IMR-90 (cell line): ENCODE results near the gene NLGN1. TPM values are rescaled to one million over a fixed set of nuclear protein-coding genes. Genes with fewer than 3 reads are reported as not detected.
A peak's percentile ranks its signal among the peaks of the same experiment; 100 is the strongest.

Experiments
- ATAC-seq: fragments of 200-7000 bp; cut with Tn5 transposase; 2 replicates; pipeline ENCODE4 v1.9.1; 2020; ENCODE audit warnings: low read depth, mild to moderate bottlenecking, moderate library complexity
- BruUV-seq: library from RNA; stranded (reverse); fragments of 400-500 nt; replicated peaks from 2 replicates; lab custom pipeline; 2021; lab: Mats Ljungman, UMichigan
- CTCF ChIA-PET: fragments of 300-600 bp; formaldehyde crosslinking; extraction: SDS; loops from one replicate; lab custom pipeline; 2021; ENCODE audit warnings: antibody characterized with exemption; lab: Yijun Ruan, JAX
- POLR2A ChIA-PET: fragments of 300-600 bp; sonication (Branson Sonifier 250); formaldehyde crosslinking; loops from one replicate; lab custom pipeline; 2022; ENCODE audit warnings: antibody characterized with exemption; ENCODE audit not compliant: unreplicated experiment; lab: Charles Lee
- DNase-seq: peaks from one replicate; pipeline ENCODE4 v3.0.0; 2013
- H2AFZ ChIP-seq: replicated peaks from 2 replicates; pipeline ENCODE3; 2013; ENCODE audit warnings: low read length, mild to moderate bottlenecking; ENCODE audit not compliant: poor library complexity
- H2AK5ac ChIP-seq: 2 replicates; pipeline ENCODE4 v1.6.1; 2013; ENCODE audit warnings: low read depth, low read length, inconsistent platforms
- H2AK9ac ChIP-seq: replicated peaks from 2 replicates; pipeline ENCODE3; 2013; ENCODE audit warnings: mild to moderate bottlenecking, low read depth, low read length, moderate library complexity; ENCODE audit not compliant: poor library complexity
- H2BK120ac ChIP-seq: 2 replicates; pipeline ENCODE4 v1.6.1; 2013; ENCODE audit warnings: low read depth, low read length, inconsistent platforms
- H2BK15ac ChIP-seq: 3 replicates; pipeline ENCODE4 v1.6.1; 2013; ENCODE audit warnings: low read depth, low read length, inconsistent platforms
- H2BK20ac ChIP-seq: 2 replicates; pipeline ENCODE4 v1.6.1; 2013; ENCODE audit warnings: low read depth, mild to moderate bottlenecking, inconsistent platforms, low read length, moderate library complexity
- H2BK5ac ChIP-seq: 2 replicates; pipeline ENCODE4 v1.6.1; 2013; ENCODE audit warnings: mild to moderate bottlenecking, low read depth, low read length, inconsistent platforms; ENCODE audit not compliant: poor library complexity, severe bottlenecking
- H3K14ac ChIP-seq: replicated peaks from 2 replicates; pipeline ENCODE4 v1.6.1; 2013; ENCODE audit warnings: low read depth, low read length, inconsistent platforms
- H3K18ac ChIP-seq: 2 replicates; pipeline ENCODE4 v1.6.1; 2013; ENCODE audit warnings: low read depth, low read length, control low read depth
- H3K23ac ChIP-seq: 2 replicates; pipeline ENCODE4 v1.6.1; 2013; ENCODE audit warnings: low read depth, low read length, inconsistent platforms
- H3K27ac ChIP-seq: 2 replicates; pipeline ENCODE4 v1.5.1; 2013; ENCODE audit warnings: mild to moderate bottlenecking, control low read depth, low read length; ENCODE audit not compliant: insufficient read depth
- H3K27me3 ChIP-seq: 2 replicates; pipeline ENCODE4 v1.6.1; 2013; ENCODE audit warnings: low read length; ENCODE audit not compliant: control insufficient read depth, insufficient read depth
- H3K36me3 ChIP-seq: 2 replicates; pipeline ENCODE4 v1.6.1; 2013; ENCODE audit warnings: low read length, mixed read lengths; ENCODE audit not compliant: control insufficient read depth, insufficient read depth
- H3K4ac ChIP-seq: 2 replicates; pipeline ENCODE4 v1.6.1; 2013; ENCODE audit warnings: low read depth, low read length, inconsistent platforms
- H3K4me1 ChIP-seq: 2 replicates; pipeline ENCODE4 v1.6.1; 2013; ENCODE audit warnings: low read length, mixed read lengths; ENCODE audit not compliant: control insufficient read depth, insufficient read depth
- H3K4me2 ChIP-seq: 2 replicates; pipeline ENCODE4 v1.6.1; 2013; ENCODE audit warnings: low read depth, mild to moderate bottlenecking, control low read depth, low read length, moderate library complexity
- H3K4me3 ChIP-seq: 2 replicates; pipeline ENCODE4 v1.5.1; 2013; ENCODE audit warnings: low read depth, mild to moderate bottlenecking, control low read depth, low read length, moderate library complexity; ENCODE audit not compliant: insufficient read depth
- H3K56ac ChIP-seq: 2 replicates; pipeline ENCODE4 v1.6.1; 2013; ENCODE audit warnings: low read length, inconsistent platforms; ENCODE audit not compliant: insufficient read depth; ENCODE audit errors: extremely low read depth
- H3K79me1 ChIP-seq, 2 experiments: 2 replicates each; pipeline ENCODE4 v1.6.1; 2013; ENCODE audit warnings: low read length in 2 of 2, inconsistent platforms in 1 of 2, low read depth in 1 of 2
- H3K9ac ChIP-seq: 2 replicates; pipeline ENCODE4 v1.6.1; 2013; ENCODE audit warnings: low read depth, low read length, control low read depth
- H3K9me1 ChIP-seq: 2 replicates; pipeline ENCODE4 v1.6.1; 2013; ENCODE audit warnings: low read length, inconsistent platforms; ENCODE audit not compliant: insufficient read depth
- H3K9me3 ChIP-seq: 2 replicates; pipeline ENCODE4 v1.6.1; 2013; ENCODE audit warnings: low read length; ENCODE audit not compliant: control insufficient read depth, insufficient read depth
- H4K20me1 ChIP-seq: 2 replicates; pipeline ENCODE4 v1.6.1; 2013; ENCODE audit warnings: low read length, inconsistent platforms; ENCODE audit not compliant: insufficient read depth
- H4K5ac ChIP-seq: 2 replicates; pipeline ENCODE4 v1.6.1; 2013; ENCODE audit warnings: mild to moderate bottlenecking, low read depth, low read length, control low read depth
- H4K8ac ChIP-seq, 2 experiments: 2 replicates each; pipeline ENCODE4 v1.6.1; 2013; ENCODE audit warnings: low read depth in 2 of 2, low read length in 2 of 2, control low read depth in 1 of 2, inconsistent platforms in 1 of 2
- H4K91ac ChIP-seq: 2 replicates; pipeline ENCODE4 v1.6.1; 2013; ENCODE audit warnings: low read depth, low read length, inconsistent platforms; ENCODE audit not compliant: insufficient read depth
- CTCF ChIP-seq: conservative IDR thresholded peaks from 2 replicates; pipeline ENCODE4 v1.5.1; 2012; ENCODE audit warnings: mild to moderate bottlenecking, low read depth, low read length, improper control_type of control experiment
- MAFK ChIP-seq: IDR thresholded peaks from 2 replicates; pipeline ENCODE4 v1.6.1; 2012; ENCODE audit warnings: low read depth, low read length, improper control_type of control experiment
- WGBS, 2 experiments: methylation state at CpG; one replicate each; pipeline versions ENCODE4 v1.1.5 to v1.1.7; 2013; ENCODE audit warnings: missing lambda C conversion rate in 2 of 2; ENCODE audit not compliant: insufficient read length in 1 of 2; ENCODE audit errors: extremely low coverage in 2 of 2; 5-methylcytosine and 5-hydroxymethylcytosine counted together
- dilution Hi-C: fragments of 300-500 bp; cut with HindIII; formaldehyde crosslinking; loops from one replicate; pipeline ENCODE4 v1.14.3; 2018; ENCODE audit warnings: low sequenced_read_pairs; ENCODE audit not compliant: unreplicated experiment
- in situ Hi-C: fragments of 300-500 bp; cut with MboI; formaldehyde crosslinking; loops from 3 replicates; pipeline ENCODE4 v1.14.3; 2019; ENCODE audit warnings: low sequenced_read_pairs, inconsistent platforms, mixed read lengths
- intact Hi-C: fragments of 100-400 bp; cut with micrococcal nuclease; formaldehyde crosslinking; loops from 2 replicates; pipeline ENCODE4 v1.10.0; 2022
- polyA plus RNA-seq, 3 experiments: library from polyadenylated mRNA; depleted of rRNA; stranded (reverse); fragments of >200 nt; gene quantifications; 2 replicates each; pipeline ENCODE4 v1.2.3, GENCODE V29; 2012; ENCODE audit warnings: low replicate concordance in 1 of 3
- total RNA-seq: library from RNA; depleted of rRNA; stranded (reverse); fragments of >200 nt; gene quantifications from 2 replicates; pipeline ENCODE4 v1.2.3, GENCODE V29; 2012

NLGN1 gene
- total and polyA plus RNA-seq, 2 of the 4 experiments (the other 2 are of a cell fraction), result 1.8 to 12.5 TPM

GRCh38 chr3:174002543-174002942, 605.0 kb downstream of the NLGN1 start:
- dilution Hi-C loops, result no loop called here
- no peak for TF ChIP-seq MAFK
- TF ChIP-seq CTCF, result peak; percentile 26; the same call in 1 of the 2 replicates
- Histone ChIP-seq H3K79me1 (no peaks in the 10 kb centered on the region), H3K27me3 (no peaks in the 10 kb centered on the region), H3K9me3 (no peaks in the 10 kb centered on the region), H3K4me2 (no peak overlapping the region), H2BK20ac (no peak overlapping the region), H3K9ac (no peak overlapping the region), H3K4me3 (no peak overlapping the region), H2AK5ac (no peak overlapping the region), H4K5ac (no peak overlapping the region), H4K91ac (no peak overlapping the region), H3K4ac (no peak overlapping the region), H4K8ac (no peak overlapping the region), H3K4me1 (no peaks in the 10 kb centered on the region), H3K56ac (no peak overlapping the region), H3K9me1 (no peaks in the 10 kb centered on the region), H3K27ac (no peak overlapping the region), H3K18ac (no peak overlapping the region), H2AK9ac (no peak overlapping the region), H4K20me1 (no peaks in the 10 kb centered on the region), H2BK5ac (no peak overlapping the region), H2BK15ac (no peak overlapping the region), H2BK120ac (no peak overlapping the region), H2AFZ (no peak overlapping the region), H3K23ac (no peak overlapping the region), H3K14ac (no peak overlapping the region), H3K36me3 (no peaks in the 10 kb centered on the region)
- intact Hi-C loops, result loop anchor here (2.0 kb wide), 1 partner anchor 418 kb away; no protein-coding TSS in a partner anchor
- in situ Hi-C loops, result no loop called here
- no TSS peak for BruUV-seq
- DNase-seq (no peak), ATAC-seq (no peak)
- CTCF ChIA-PET, result interaction anchor here (0.6 to 1.1 kb wide), 3 partner anchors 9 to 449 kb away, joined by 3 read pairs; no protein-coding TSS in a partner anchor
- no CpG with 5 or more reads among the region's 1 CpG for WGBS, 2 experiments
- POLR2A ChIA-PET, result no interaction called here
